ENCODE results near the gene LRMDA. TPM values are rescaled to one million over a fixed set of nuclear protein-coding genes. Genes with fewer than 3 reads are reported as not detected.

The LRMDA gene
- total RNA-seq, 1 donor from 2014 or later: 0.96 TPM

GRCh38 chr10:75857896-75858295, 426.5 kb downstream of the LRMDA start:
- Histone ChIP-seq H3K36me3 (no peaks in the 10 kb centered on the region), H3K27ac (no peak overlapping the region), H3K4me3 (no peak overlapping the region), H3K27me3 (no peaks in the 10 kb centered on the region), H3K4me1 (no peaks in the 10 kb centered on the region), H3K9me3 (no peaks in the 10 kb centered on the region)
- no peak for TF ChIP-seq CTCF (IDR thresholded peaks at IDR 0.05)
- intact Hi-C loops (cut with DNase I): no loop called here
- DNase-seq (ENCODE audit: low spot score in 2 of 2): no peak

- H3K4me3 ChIP-seq: no peak overlapping the region
- H3K27ac ChIP-seq: no peak overlapping the region
- TF ChIP-seq CTCF (IDR thresholded peaks at IDR 0.05): no peak
- H3K9me3 ChIP-seq: no peaks in the 10 kb centered on the region
- no peaks in the 10 kb centered on the region for H3K4me1 ChIP-seq
- H3K36me3 ChIP-seq: no peaks in the 10 kb centered on the region
- intact Hi-C loops (cut with DNase I): no loop called here
- no peaks in the 10 kb centered on the region for H3K27me3 ChIP-seq
- DNase-seq (ENCODE audit: low spot score in 2 of 2): no peak
Measured at GRCh38 chr10:75858339-75858738, 426.9 kb downstream of the LRMDA start.

GRCh38 chr10:75859141-75859540, 427.7 kb downstream of the LRMDA start:
- H3K4me3 ChIP-seq: no peak overlapping the region
- DNase-seq (ENCODE audit: low spot score in 2 of 2): no peak
- H3K4me1 ChIP-seq: no peaks in the 10 kb centered on the region
- TF ChIP-seq CTCF (IDR thresholded peaks at IDR 0.05): no peak
- H3K36me3 ChIP-seq: no peaks in the 10 kb centered on the region
- intact Hi-C loops (cut with DNase I): no loop called here
- no peaks in the 10 kb centered on the region for H3K9me3 ChIP-seq
- no peak overlapping the region for H3K27ac ChIP-seq
- no peaks in the 10 kb centered on the region for H3K27me3 ChIP-seq

GRCh38 chr10:75860009-75860408, 428.6 kb downstream of the LRMDA start:
- no peaks in the 10 kb centered on the region for H3K9me3 ChIP-seq
- TF ChIP-seq CTCF (IDR thresholded peaks at IDR 0.05): no peak
- no peak for DNase-seq (ENCODE audit: low spot score in 2 of 2)
- intact Hi-C loops (cut with DNase I): no loop called here
- no peak overlapping the region for H3K4me3 ChIP-seq
- H3K27me3 ChIP-seq: no peaks in the 10 kb centered on the region
- H3K4me1 ChIP-seq: no peaks in the 10 kb centered on the region
- H3K36me3 ChIP-seq: no peaks in the 10 kb centered on the region
- H3K27ac ChIP-seq: no peak overlapping the region

- Histone ChIP-seq H3K4me3 (no peak overlapping the region), H3K4me1 (no peaks in the 10 kb centered on the region), H3K27ac (no peak overlapping the region), H3K9me3 (no peaks in the 10 kb centered on the region), H3K36me3 (no peaks in the 10 kb centered on the region), H3K27me3 (no peaks in the 10 kb centered on the region)
- no peak for DNase-seq (ENCODE audit: low spot score in 2 of 2)
- no peak for TF ChIP-seq CTCF (IDR thresholded peaks at IDR 0.05)
- intact Hi-C loops (cut with DNase I): no loop called here
Measured at GRCh38 chr10:75861582-75861981, 430.2 kb downstream of the LRMDA start.

- no peak for DNase-seq (ENCODE audit: low spot score in 2 of 2)
- intact Hi-C loops (cut with DNase I): no loop called here
- H3K27me3 ChIP-seq: no peaks in the 10 kb centered on the region
- no peaks in the 10 kb centered on the region for H3K36me3 ChIP-seq
- H3K9me3 ChIP-seq: no peaks in the 10 kb centered on the region
- H3K4me3 ChIP-seq: no peak overlapping the region
- no peak for TF ChIP-seq CTCF (IDR thresholded peaks at IDR 0.05)
- H3K4me1 ChIP-seq: no peaks in the 10 kb centered on the region
- H3K27ac ChIP-seq: no peak overlapping the region
Measured at GRCh38 chr10:75862935-75863334, 431.5 kb downstream of the LRMDA start.

All from ascending aorta (tissue), 2 donors.